ENCODE measurements around the gene GRID1. TPM values are rescaled to one million over a fixed set of nuclear protein-coding genes. Genes with fewer than 3 reads are reported as not detected.

The GRID1 gene
- total and polyA plus RNA-seq, 5 donors, result 0.06 to 1.8 (median 0.29) TPM

- Histone ChIP-seq H3K9me3 (ENCODE audit: control insufficient read depth, low read length) (peaks cover 2% of the 10 kb centered on the region), H3K27me3 (ENCODE audit: control insufficient read depth, insufficient read depth) (no peaks in the 10 kb centered on the region), H3K27ac (ENCODE audit: low read length) (no peak overlapping the region), H3K4me1 (ENCODE audit: control insufficient read depth, insufficient read depth, low read length) (no peaks in the 10 kb centered on the region), H3K4me3 (ENCODE audit: low read length) (no peak overlapping the region)
- DNase-seq (no peak), ATAC-seq (no peak)
- WGBS, result 84% methylated on average over 18 of the region's 18 CpGs
- intact Hi-C loops (cut with DNase I), result no loop called here
Observed at GRCh38 chr10:86130737-86131475, 235.7 kb downstream of the GRID1 start.

- H3K4me1 ChIP-seq (ENCODE audit: control insufficient read depth, insufficient read depth, low read length), result no peaks in the 10 kb centered on the region
- no peak overlapping the region for H3K4me3 ChIP-seq (ENCODE audit: low read length)
- DNase-seq, result no peak
- H3K9me3 ChIP-seq (ENCODE audit: control insufficient read depth, low read length), result peaks cover 2% of the 10 kb centered on the region
- H3K27ac ChIP-seq (ENCODE audit: low read length), result no peak overlapping the region
- ATAC-seq, result no peak
- intact Hi-C loops (cut with DNase I), result no loop called here
- H3K27me3 ChIP-seq (ENCODE audit: control insufficient read depth, insufficient read depth), result no peaks in the 10 kb centered on the region
Observed at GRCh38 chr10:86130041-86130440, 236.6 kb downstream of the GRID1 start.

GRCh38 chr10:86128360-86128759, 238.2 kb downstream of the GRID1 start:
- H3K9me3 ChIP-seq (ENCODE audit: control insufficient read depth, low read length), result peaks cover 2% of the 10 kb centered on the region
- H3K4me3 ChIP-seq (ENCODE audit: low read length), result no peak overlapping the region
- H3K27me3 ChIP-seq (ENCODE audit: control insufficient read depth, insufficient read depth), result no peaks in the 10 kb centered on the region
- no peaks in the 10 kb centered on the region for H3K4me1 ChIP-seq (ENCODE audit: control insufficient read depth, insufficient read depth, low read length)
- intact Hi-C loops (cut with DNase I), result no loop called here
- 65% methylated on average over 5 of the region's 5 CpGs for WGBS
- DNase-seq (no peak), ATAC-seq (no peak)
- no peak overlapping the region for H3K27ac ChIP-seq (ENCODE audit: low read length)

GRCh38 chr10:86127274-86127819, 239.2 kb downstream of the GRID1 start:
- H3K27me3 ChIP-seq (ENCODE audit: control insufficient read depth, insufficient read depth), result no peaks in the 10 kb centered on the region
- intact Hi-C loops (cut with DNase I), result no loop called here
- 59% methylated on average over 8 of the region's 8 CpGs for WGBS
- H3K4me3 ChIP-seq (ENCODE audit: low read length), result no peak overlapping the region
- DNase-seq, result no peak
- ATAC-seq, result no peak
- no peak overlapping the region for H3K27ac ChIP-seq (ENCODE audit: low read length)
- H3K4me1 ChIP-seq (ENCODE audit: control insufficient read depth, insufficient read depth, low read length), result no peaks in the 10 kb centered on the region
- H3K9me3 ChIP-seq (ENCODE audit: control insufficient read depth, low read length), result peaks cover 2% of the 10 kb centered on the region

GRCh38 chr10:86124734-86125133, 241.9 kb downstream of the GRID1 start:
- intact Hi-C loops (cut with DNase I), result no loop called here
- DNase-seq, result no peak
- ATAC-seq, result no peak
- no peak overlapping the region for H3K27ac ChIP-seq (ENCODE audit: low read length)
- no peaks in the 10 kb centered on the region for H3K27me3 ChIP-seq (ENCODE audit: control insufficient read depth, insufficient read depth)
- H3K9me3 ChIP-seq (ENCODE audit: control insufficient read depth, low read length), result no peaks in the 10 kb centered on the region
- H3K4me1 ChIP-seq (ENCODE audit: control insufficient read depth, insufficient read depth, low read length), result no peaks in the 10 kb centered on the region
- no peak overlapping the region for H3K4me3 ChIP-seq (ENCODE audit: low read length)
- 84% methylated on average over 4 of the region's 4 CpGs for WGBS

GRCh38 chr10:86123715-86124114, 242.9 kb downstream of the GRID1 start:
- 62% methylated on average over 6 of the region's 6 CpGs for WGBS

GRCh38 chr10:86123304-86123703, 243.3 kb downstream of the GRID1 start:
- no peak for DNase-seq
- no peak overlapping the region for H3K27ac ChIP-seq (ENCODE audit: low read length)
- H3K4me3 ChIP-seq (ENCODE audit: low read length), result no peak overlapping the region
- H3K4me1 ChIP-seq (ENCODE audit: control insufficient read depth, insufficient read depth, low read length), result no peaks in the 10 kb centered on the region
- 84% methylated on average over 4 of the region's 4 CpGs for WGBS
- no peak for ATAC-seq
- intact Hi-C loops (cut with DNase I), result no loop called here
- no peaks in the 10 kb centered on the region for H3K9me3 ChIP-seq (ENCODE audit: control insufficient read depth, low read length)
- no peaks in the 10 kb centered on the region for H3K27me3 ChIP-seq (ENCODE audit: control insufficient read depth, insufficient read depth)

More at GRCh38 chr10:86123715-86124114, 242.9 kb downstream of the GRID1 start:
- no peaks in the 10 kb centered on the region for H3K4me1 ChIP-seq (ENCODE audit: control insufficient read depth, insufficient read depth, low read length)
- H3K27ac ChIP-seq (ENCODE audit: low read length), result no peak overlapping the region
- DNase-seq (no peak), ATAC-seq (no peak)
- H3K27me3 ChIP-seq (ENCODE audit: control insufficient read depth, insufficient read depth), result no peaks in the 10 kb centered on the region
- intact Hi-C loops (cut with DNase I), result no loop called here
- no peaks in the 10 kb centered on the region for H3K9me3 ChIP-seq (ENCODE audit: control insufficient read depth, low read length)
- H3K4me3 ChIP-seq (ENCODE audit: low read length), result no peak overlapping the region

- WGBS, result 71% methylated on average over 2 of the region's 2 CpGs
- no peak for ATAC-seq
- intact Hi-C loops (cut with DNase I), result no loop called here
- no peak overlapping the region for H3K27ac ChIP-seq (ENCODE audit: low read length)
- no peaks in the 10 kb centered on the region for H3K9me3 ChIP-seq (ENCODE audit: control insufficient read depth, low read length)
- no peak overlapping the region for H3K4me3 ChIP-seq (ENCODE audit: low read length)
- no peaks in the 10 kb centered on the region for H3K27me3 ChIP-seq (ENCODE audit: control insufficient read depth, insufficient read depth)
- no peaks in the 10 kb centered on the region for H3K4me1 ChIP-seq (ENCODE audit: control insufficient read depth, insufficient read depth, low read length)
- no peak for DNase-seq
Observed at GRCh38 chr10:86122646-86123045, 243.9 kb downstream of the GRID1 start.

GRCh38 chr10:86121200-86121599, 245.4 kb downstream of the GRID1 start:
- Histone ChIP-seq H3K9me3 (ENCODE audit: control insufficient read depth, low read length) (no peaks in the 10 kb centered on the region), H3K27ac (ENCODE audit: low read length) (no peak overlapping the region), H3K4me3 (ENCODE audit: low read length) (no peak overlapping the region), H3K27me3 (ENCODE audit: control insufficient read depth, insufficient read depth) (no peaks in the 10 kb centered on the region), H3K4me1 (ENCODE audit: control insufficient read depth, insufficient read depth, low read length) (no peaks in the 10 kb centered on the region)
- ATAC-seq, result no peak
- WGBS, result 98% methylated on average over 1 of the region's 1 CpG
- intact Hi-C loops (cut with DNase I), result no loop called here
- no peak for DNase-seq

GRCh38 chr10:86117051-86117450, 249.5 kb downstream of the GRID1 start:
- ATAC-seq, result no peak
- DNase-seq, result no peak
- H3K9me3 ChIP-seq (ENCODE audit: control insufficient read depth, low read length), result no peaks in the 10 kb centered on the region
- no peaks in the 10 kb centered on the region for H3K4me1 ChIP-seq (ENCODE audit: control insufficient read depth, insufficient read depth, low read length)
- no peaks in the 10 kb centered on the region for H3K27me3 ChIP-seq (ENCODE audit: control insufficient read depth, insufficient read depth)
- H3K4me3 ChIP-seq (ENCODE audit: low read length), result no peak overlapping the region
- intact Hi-C loops (cut with DNase I), result no loop called here
- H3K27ac ChIP-seq (ENCODE audit: low read length), result no peak overlapping the region

GRCh38 chr10:86113983-86114382, 252.6 kb downstream of the GRID1 start:
- Histone ChIP-seq H3K4me1 (ENCODE audit: control insufficient read depth, insufficient read depth, low read length) (no peaks in the 10 kb centered on the region), H3K9me3 (ENCODE audit: control insufficient read depth, low read length) (no peaks in the 10 kb centered on the region), H3K27ac (ENCODE audit: low read length) (no peak overlapping the region), H3K4me3 (ENCODE audit: low read length) (no peak overlapping the region), H3K27me3 (ENCODE audit: control insufficient read depth, insufficient read depth) (no peaks in the 10 kb centered on the region)
- peak in 1 of 2 donors; percentile 48 for ATAC-seq
- intact Hi-C loops (cut with DNase I), result no loop called here
- DNase-seq, result no peak
- 81% methylated on average over 3 of the region's 3 CpGs for WGBS

- DNase-seq (no peak), ATAC-seq (no peak)
- H3K27ac ChIP-seq (ENCODE audit: low read length), result no peak overlapping the region
- no peaks in the 10 kb centered on the region for H3K4me1 ChIP-seq (ENCODE audit: control insufficient read depth, insufficient read depth, low read length)
- H3K9me3 ChIP-seq (ENCODE audit: control insufficient read depth, low read length), result no peaks in the 10 kb centered on the region
- H3K4me3 ChIP-seq (ENCODE audit: low read length), result no peak overlapping the region
- no peaks in the 10 kb centered on the region for H3K27me3 ChIP-seq (ENCODE audit: control insufficient read depth, insufficient read depth)
- whole genome bisulfite sequencing, result 84% methylated on average over 4 of the region's 4 CpGs
- intact Hi-C loops (cut with DNase I), result no loop called here
Observed at GRCh38 chr10:86113501-86113900, 253.1 kb downstream of the GRID1 start.
